Liver (tissue), 9 donors: ENCODE results near the gene GRIK2. TPM values are rescaled to one million over a fixed set of nuclear protein-coding genes. Genes with fewer than 3 reads are reported as not detected.

Experiments used
- DNase-seq: peaks from one replicate; pipeline ENCODE4 v3.0.0-alpha.2; 2017; ENCODE audit warnings: low spot score
- H3K27ac ChIP-seq, 2 donors: one replicate each; pipeline ENCODE4 v1.7.0; 2013; ENCODE audit warnings: inconsistent platforms in 2 of 2, low read length in 2 of 2, control low read depth in 1 of 2, low read depth in 1 of 2, mild to moderate bottlenecking in 1 of 2
- H3K27me3 ChIP-seq, 4 donors: one replicate each; pipeline versions ENCODE4 v1.6.1 to v1.7.0; 2013; ENCODE audit warnings: low read length in 3 of 4, inconsistent platforms in 1 of 4, mild to moderate bottlenecking in 1 of 4, moderate library complexity in 1 of 4; ENCODE audit not compliant: control insufficient read depth in 4 of 4, insufficient read depth in 4 of 4
- H3K36me3 ChIP-seq, 4 donors: one replicate each; pipeline versions ENCODE4 v1.6.1 to v1.7.0; 2013; ENCODE audit warnings: low read length in 3 of 4, mild to moderate bottlenecking in 3 of 4, low read depth in 1 of 4, moderate library complexity in 1 of 4; ENCODE audit not compliant: control insufficient read depth in 4 of 4, insufficient read depth in 3 of 4
- H3K4me1 ChIP-seq, 4 donors: one replicate each; pipeline versions ENCODE4 v1.6.1 to v1.7.0; 2013; ENCODE audit warnings: low read length in 3 of 4, mild to moderate bottlenecking in 3 of 4, moderate library complexity in 1 of 4; ENCODE audit not compliant: control insufficient read depth in 4 of 4, insufficient read depth in 4 of 4
- H3K4me3 ChIP-seq, 3 donors: one replicate each; pipeline versions ENCODE4 v1.6.1 to v1.7.0; 2013; ENCODE audit warnings: low read length in 3 of 3, control low read depth in 1 of 3, low read depth in 1 of 3, mild to moderate bottlenecking in 1 of 3
- H3K9ac ChIP-seq, 2 donors: one replicate each; pipeline ENCODE4 v1.7.0; 2013; ENCODE audit warnings: low read length in 2 of 2, mild to moderate bottlenecking in 2 of 2, moderate library complexity in 2 of 2, control low read depth in 1 of 2, low read depth in 1 of 2
- H3K9me3 ChIP-seq, 4 donors: one replicate each; pipeline versions ENCODE4 v1.6.1 to v1.7.0; 2013; ENCODE audit warnings: low read length in 3 of 4; ENCODE audit not compliant: control insufficient read depth in 4 of 4
- ATF3 ChIP-seq: IDR thresholded peaks from 2 replicates; pipeline ENCODE4 v1.6.1; 2016; ENCODE audit warnings: antibody characterized with exemption
- EGR1 ChIP-seq, 2 donors: IDR thresholded peaks; 2 replicates each; pipeline ENCODE4 v1.6.1; 2016 to 2018; ENCODE audit warnings: antibody characterized with exemption in 2 of 2, low read depth in 2 of 2
- FOXA1 ChIP-seq: IDR thresholded peaks from 2 replicates; pipeline ENCODE4 v1.6.1; 2016; ENCODE audit warnings: antibody characterized with exemption
- FOXA2 ChIP-seq: IDR thresholded peaks from 2 replicates; pipeline ENCODE4 v1.6.1; 2016; ENCODE audit warnings: antibody characterized with exemption
- GABPA ChIP-seq, 2 donors: IDR thresholded peaks in 1 of 2; conservative IDR thresholded peaks in 1 of 2; 2 replicates each; pipeline ENCODE4 v1.6.1; 2016; ENCODE audit warnings: antibody characterized with exemption in 2 of 2, mild to moderate bottlenecking in 1 of 2, moderate library complexity in 1 of 2
- HNF4A ChIP-seq, 2 donors: conservative IDR thresholded peaks; 2 replicates each; pipeline ENCODE4 v1.6.1; 2016; ENCODE audit warnings: antibody characterized with exemption in 2 of 2, mild to moderate bottlenecking in 2 of 2
- HNF4G ChIP-seq: IDR thresholded peaks from 2 replicates; pipeline ENCODE4 v1.6.1; 2016; ENCODE audit warnings: antibody characterized with exemption
- JUND ChIP-seq, 2 donors: IDR thresholded peaks; 2 replicates each; pipeline ENCODE4 v1.6.1; 2016; ENCODE audit warnings: antibody characterized with exemption in 2 of 2
- MAX ChIP-seq: IDR thresholded peaks from 2 replicates; pipeline ENCODE4 v1.6.1; 2016; ENCODE audit warnings: antibody characterized with exemption
- NR2F2 ChIP-seq: IDR thresholded peaks from 2 replicates; pipeline ENCODE4 v1.6.1; 2016; ENCODE audit warnings: antibody characterized with exemption
- RAD21 ChIP-seq, 2 donors: IDR thresholded peaks; 2 replicates each; pipeline ENCODE4 v1.6.1; 2016; ENCODE audit warnings: antibody characterized with exemption in 2 of 2, mild to moderate bottlenecking in 2 of 2
- REST ChIP-seq: IDR thresholded peaks from 2 replicates; pipeline ENCODE4 v1.6.1; 2016; ENCODE audit warnings: antibody characterized with exemption, mild to moderate bottlenecking
- RXRA ChIP-seq, 2 donors: IDR thresholded peaks; 2 replicates each; pipeline ENCODE4 v1.6.1; 2017 to 2018; ENCODE audit warnings: antibody characterized with exemption in 2 of 2, mild to moderate bottlenecking in 1 of 2
- SP1 ChIP-seq: IDR thresholded peaks from 2 replicates; pipeline ENCODE4 v1.6.1; 2018; ENCODE audit warnings: antibody characterized with exemption, mild to moderate bottlenecking
- TAF1 ChIP-seq: conservative IDR thresholded peaks from 2 replicates; pipeline ENCODE4 v1.6.1; 2016; ENCODE audit warnings: antibody characterized with exemption, mild to moderate bottlenecking
- YY1 ChIP-seq: IDR thresholded peaks from 2 replicates; pipeline ENCODE4 v1.6.1; 2016; ENCODE audit warnings: antibody characterized with exemption, mild to moderate bottlenecking
- WGBS: extraction: QIAGEN DNeasy Blood & Tissue Kit; methylation state at CpG from one replicate; pipeline ENCODE4 v1.1.7; 2013; 5-methylcytosine and 5-hydroxymethylcytosine counted together
- polyA plus RNA-seq, 2 donors: library from polyadenylated mRNA; stranded (reverse) in 1 of 2; unstranded in 1 of 2; fragments of 200-250 nt in 1 of 2; fragments of >200 nt in 1 of 2; fragmentation: Nextera tagmentation in 1 of 2; extraction: Ambion mirVana in 1 of 2; gene quantifications; one replicate each; pipeline versions ENCODE4 v1.2.1 to v1.2.3, GENCODE V29; 2013 to 2015
- total RNA-seq, 2 donors: library from RNA; depleted of rRNA; stranded (reverse); fragments of >200 nt; gene quantifications; one replicate each; pipeline ENCODE4 v1.2.3, GENCODE V29; 2014
- TF ChIP-seq, protein P1 (sequence below): IDR thresholded peaks from 2 replicates; pipeline ENCODE4 v1.6.1; 2016; ENCODE audit warnings: antibody characterized with exemption
- TF ChIP-seq, protein P2 (sequence below): fragments of 150-350 bp; IDR thresholded peaks from 2 replicates; pipeline ENCODE4 v1.5.1; 2017; ENCODE audit warnings: improper control_type of control experiment, low read depth, low read length; ENCODE audit not compliant: missing input control
- donor health status: healthy.
- donor health status: healthy.
- donor health status: healthy.
- donor health status: healthy.
- donor health status: healthy.

Gene GRIK2
- total and polyA plus RNA-seq, 4 donors, result 0.02 to 0.17 (median 0.05) TPM

DNA sequence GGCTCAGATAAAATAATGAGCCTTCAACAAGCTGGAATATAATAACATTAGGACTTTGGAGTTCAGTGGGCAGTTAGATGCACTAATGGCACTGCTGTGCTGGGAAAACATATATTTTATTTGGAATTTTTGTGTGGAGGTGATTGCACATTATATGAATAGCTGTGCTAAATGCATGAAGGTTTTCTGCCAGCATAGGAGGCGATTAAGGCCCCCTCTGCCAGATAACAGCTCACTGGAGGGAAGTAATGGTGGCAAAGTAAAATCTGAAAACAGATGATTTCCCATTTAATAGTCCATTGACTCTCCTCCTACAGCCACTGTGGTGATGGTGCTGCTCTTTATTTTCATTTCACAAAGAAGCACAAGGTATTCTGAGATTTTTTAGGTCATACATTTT, 326.0 kb downstream of the GRIK2 start:
- 71% methylated on average over 1 of the region's 1 CpG for WGBS
- Histone ChIP-seq H3K27ac (no peak overlapping the region), H3K9me3 (no peaks in the 10 kb centered on the region), H3K36me3 (no peaks in the 10 kb centered on the region), H3K27me3 (no peaks in the 10 kb centered on the region), H3K4me1 (no peaks in the 10 kb centered on the region), H3K9ac (no peak overlapping the region), H3K4me3 (no peak overlapping the region)
- DNase-seq, result no peak
- TF ChIP-seq REST (no peak), MAX (no peak), FOXA2 (no peak), FOXA1 (no peak), HNF4A (conservative IDR thresholded peaks at IDR 0.05) (no peak), RXRA (IDR thresholded peaks at IDR 0.05) (no peak), NR2F2 (no peak), SP1 (no peak), ATF3 (no peak), HNF4G (no peak), EGR1 (IDR thresholded peaks at IDR 0.05; ENCODE audit: low read depth in 2 of 2) (no peak), JUND (IDR thresholded peaks at IDR 0.05) (no peak), GABPA (IDR thresholded peaks at IDR 0.05 in 1 of 2, conservative IDR thresholded peaks at IDR 0.05 in 1 of 2) (no peak), TAF1 (no peak), YY1 (no peak), RAD21 (IDR thresholded peaks at IDR 0.05) (no peak)
- TF ChIP-seq, protein P1, sequence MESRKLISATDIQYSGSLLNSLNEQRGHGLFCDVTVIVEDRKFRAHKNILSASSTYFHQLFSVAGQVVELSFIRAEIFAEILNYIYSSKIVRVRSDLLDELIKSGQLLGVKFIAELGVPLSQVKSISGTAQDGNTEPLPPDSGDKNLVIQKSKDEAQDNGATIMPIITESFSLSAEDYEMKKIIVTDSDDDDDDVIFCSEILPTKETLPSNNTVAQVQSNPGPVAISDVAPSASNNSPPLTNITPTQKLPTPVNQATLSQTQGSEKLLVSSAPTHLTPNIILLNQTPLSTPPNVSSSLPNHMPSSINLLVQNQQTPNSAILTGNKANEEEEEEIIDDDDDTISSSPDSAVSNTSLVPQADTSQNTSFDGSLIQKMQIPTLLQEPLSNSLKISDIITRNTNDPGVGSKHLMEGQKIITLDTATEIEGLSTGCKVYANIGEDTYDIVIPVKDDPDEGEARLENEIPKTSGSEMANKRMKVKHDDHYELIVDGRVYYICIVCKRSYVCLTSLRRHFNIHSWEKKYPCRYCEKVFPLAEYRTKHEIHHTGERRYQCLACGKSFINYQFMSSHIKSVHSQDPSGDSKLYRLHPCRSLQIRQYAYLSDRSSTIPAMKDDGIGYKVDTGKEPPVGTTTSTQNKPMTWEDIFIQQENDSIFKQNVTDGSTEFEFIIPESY, result no peak
- TF ChIP-seq, protein P2, sequence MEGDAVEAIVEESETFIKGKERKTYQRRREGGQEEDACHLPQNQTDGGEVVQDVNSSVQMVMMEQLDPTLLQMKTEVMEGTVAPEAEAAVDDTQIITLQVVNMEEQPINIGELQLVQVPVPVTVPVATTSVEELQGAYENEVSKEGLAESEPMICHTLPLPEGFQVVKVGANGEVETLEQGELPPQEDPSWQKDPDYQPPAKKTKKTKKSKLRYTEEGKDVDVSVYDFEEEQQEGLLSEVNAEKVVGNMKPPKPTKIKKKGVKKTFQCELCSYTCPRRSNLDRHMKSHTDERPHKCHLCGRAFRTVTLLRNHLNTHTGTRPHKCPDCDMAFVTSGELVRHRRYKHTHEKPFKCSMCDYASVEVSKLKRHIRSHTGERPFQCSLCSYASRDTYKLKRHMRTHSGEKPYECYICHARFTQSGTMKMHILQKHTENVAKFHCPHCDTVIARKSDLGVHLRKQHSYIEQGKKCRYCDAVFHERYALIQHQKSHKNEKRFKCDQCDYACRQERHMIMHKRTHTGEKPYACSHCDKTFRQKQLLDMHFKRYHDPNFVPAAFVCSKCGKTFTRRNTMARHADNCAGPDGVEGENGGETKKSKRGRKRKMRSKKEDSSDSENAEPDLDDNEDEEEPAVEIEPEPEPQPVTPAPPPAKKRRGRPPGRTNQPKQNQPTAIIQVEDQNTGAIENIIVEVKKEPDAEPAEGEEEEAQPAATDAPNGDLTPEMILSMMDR, result no peak
